VCaP (cell line): ENCODE results near the gene H3-3A.

ENCODE experiments used
- H3K27ac ChIP-seq: fragments of 450-650 bp; 2 replicates; pipeline ENCODE4 v1.5.1; 2017
- TF ChIP-seq, protein P1 (sequence below): fragments of 450-650 bp; conservative IDR thresholded peaks from 2 replicates; pipeline ENCODE4 v1.5.1; 2017; ENCODE audit warnings: mild to moderate bottlenecking, moderate library complexity

Gene H3-3A

DNA sequence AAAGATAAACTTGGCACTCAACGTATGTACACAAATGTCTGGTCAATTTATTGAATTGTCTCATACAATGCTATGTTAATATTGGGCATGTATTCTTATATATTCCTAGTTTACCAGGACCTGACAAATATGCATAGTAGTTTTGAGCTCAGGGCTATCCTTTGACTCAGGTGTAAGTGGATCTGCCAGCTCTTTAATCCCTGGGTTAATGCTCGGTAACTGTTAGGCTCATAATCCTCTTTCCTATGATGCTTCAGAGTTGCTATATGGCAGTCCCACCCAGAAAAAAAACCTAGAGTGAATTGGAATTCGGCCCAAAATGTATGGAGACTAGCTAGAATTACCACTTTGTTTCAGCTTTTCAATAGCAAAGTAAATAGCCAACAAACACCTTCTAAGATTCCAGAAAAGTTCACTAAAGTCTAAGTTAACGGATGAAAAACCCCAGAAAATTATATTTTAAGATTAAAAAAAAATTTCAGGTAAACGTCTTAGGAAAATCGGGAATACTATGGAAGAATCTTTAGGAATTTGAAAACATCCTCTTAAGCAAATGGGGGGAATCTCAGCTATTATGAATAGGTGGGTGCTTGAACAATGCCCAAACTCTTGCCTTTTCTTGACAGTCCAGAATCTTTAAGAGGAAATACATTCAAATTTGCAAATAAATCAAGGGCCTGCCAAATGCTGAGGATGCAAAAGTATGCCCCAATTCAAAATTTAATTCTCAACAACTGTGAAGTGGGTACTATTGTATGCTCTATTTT lies 10.9 kb downstream of the H3-3A start:
- TF ChIP-seq, protein P1, sequence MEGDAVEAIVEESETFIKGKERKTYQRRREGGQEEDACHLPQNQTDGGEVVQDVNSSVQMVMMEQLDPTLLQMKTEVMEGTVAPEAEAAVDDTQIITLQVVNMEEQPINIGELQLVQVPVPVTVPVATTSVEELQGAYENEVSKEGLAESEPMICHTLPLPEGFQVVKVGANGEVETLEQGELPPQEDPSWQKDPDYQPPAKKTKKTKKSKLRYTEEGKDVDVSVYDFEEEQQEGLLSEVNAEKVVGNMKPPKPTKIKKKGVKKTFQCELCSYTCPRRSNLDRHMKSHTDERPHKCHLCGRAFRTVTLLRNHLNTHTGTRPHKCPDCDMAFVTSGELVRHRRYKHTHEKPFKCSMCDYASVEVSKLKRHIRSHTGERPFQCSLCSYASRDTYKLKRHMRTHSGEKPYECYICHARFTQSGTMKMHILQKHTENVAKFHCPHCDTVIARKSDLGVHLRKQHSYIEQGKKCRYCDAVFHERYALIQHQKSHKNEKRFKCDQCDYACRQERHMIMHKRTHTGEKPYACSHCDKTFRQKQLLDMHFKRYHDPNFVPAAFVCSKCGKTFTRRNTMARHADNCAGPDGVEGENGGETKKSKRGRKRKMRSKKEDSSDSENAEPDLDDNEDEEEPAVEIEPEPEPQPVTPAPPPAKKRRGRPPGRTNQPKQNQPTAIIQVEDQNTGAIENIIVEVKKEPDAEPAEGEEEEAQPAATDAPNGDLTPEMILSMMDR, result no peak
- no peak overlapping the region for H3K27ac ChIP-seq

DNA sequence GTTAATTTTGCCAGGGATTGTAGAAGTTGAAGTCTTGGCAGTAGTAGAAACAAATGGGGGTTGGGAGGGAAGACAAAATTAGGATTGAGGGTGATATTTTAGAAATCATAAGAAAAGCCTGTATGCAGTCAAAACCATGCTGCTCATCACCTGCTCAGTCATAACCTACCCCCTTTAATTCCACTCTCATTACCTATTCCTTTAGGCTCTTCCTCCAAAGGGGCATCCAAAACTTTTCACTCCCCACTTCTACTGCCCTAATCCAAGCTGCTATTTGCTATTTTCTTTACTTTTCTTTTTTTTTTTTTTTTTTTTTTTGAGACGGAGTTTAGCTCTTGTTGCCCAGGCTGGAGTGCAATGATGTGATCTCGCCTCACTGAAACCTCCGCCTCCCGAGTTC lies 11.5 kb downstream of the H3-3A start:
- TF ChIP-seq, protein P1, result no peak
- no peak overlapping the region for H3K27ac ChIP-seq

DNA sequence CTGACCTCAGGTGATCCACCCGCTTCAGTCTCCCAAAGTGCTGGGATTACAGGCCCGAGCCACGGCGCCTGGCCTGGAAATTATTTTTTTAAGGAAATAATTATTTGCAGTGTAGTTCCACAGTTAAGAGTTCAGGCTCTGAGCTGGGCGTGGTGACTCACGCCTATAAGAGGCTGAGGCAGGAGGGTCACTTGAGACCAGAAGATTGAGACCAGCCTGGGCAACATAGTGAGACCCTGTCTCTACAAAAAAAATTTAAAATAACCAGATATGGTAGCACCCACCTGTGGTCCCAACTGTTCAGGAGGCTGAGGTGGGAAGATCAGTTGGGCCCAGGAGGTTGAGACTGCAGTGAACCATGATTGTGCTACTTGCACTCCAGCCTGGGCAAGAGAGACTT lies 13.9 kb downstream of the H3-3A start:
- no peak overlapping the region for H3K27ac ChIP-seq
- TF ChIP-seq, protein P1, result no peak

DNA sequence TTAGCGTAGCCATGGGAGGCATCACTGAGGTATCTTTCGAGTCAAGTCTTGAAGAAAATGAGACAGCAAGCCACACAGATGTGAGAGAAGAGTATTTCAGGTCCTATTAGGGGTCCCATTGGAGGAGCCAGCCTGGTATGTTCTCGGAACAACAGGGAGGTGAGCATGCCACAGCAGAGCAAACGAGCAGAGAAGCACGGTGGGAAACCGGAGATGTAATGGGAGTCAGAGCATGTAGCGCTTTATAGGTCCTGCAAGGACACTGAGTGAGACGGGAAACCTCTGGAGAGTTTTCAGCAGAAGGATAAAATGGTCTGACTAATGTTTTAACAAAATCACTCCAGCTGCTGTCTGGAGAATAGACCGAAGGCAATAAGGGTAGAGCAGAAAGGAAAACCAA lies 15.9 kb downstream of the H3-3A start:
- TF ChIP-seq, protein P1, result no peak

DNA sequence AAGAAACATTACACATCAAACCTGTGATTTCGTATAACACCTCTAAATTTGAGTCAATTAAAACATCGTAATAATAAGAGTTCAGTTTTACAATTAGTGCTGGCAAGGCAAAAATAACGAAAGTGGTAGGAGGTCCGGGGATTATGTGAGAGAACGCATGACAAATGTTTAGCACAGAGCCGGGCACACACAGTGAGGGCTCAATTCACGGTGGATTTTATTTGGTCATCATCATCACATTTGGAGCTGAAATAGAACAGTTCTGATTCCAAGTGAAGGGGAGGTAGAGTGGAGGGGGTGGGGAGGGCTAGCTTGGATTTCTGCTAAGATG lies 20.0 kb downstream of the H3-3A start:
- TF ChIP-seq, protein P1, result no peak
- peak overlapping the region; percentile 87 for H3K27ac ChIP-seq

More for the DNA sequence above, 15.9 kb downstream of the H3-3A start:
- H3K27ac ChIP-seq, result no peak overlapping the region

DNA sequence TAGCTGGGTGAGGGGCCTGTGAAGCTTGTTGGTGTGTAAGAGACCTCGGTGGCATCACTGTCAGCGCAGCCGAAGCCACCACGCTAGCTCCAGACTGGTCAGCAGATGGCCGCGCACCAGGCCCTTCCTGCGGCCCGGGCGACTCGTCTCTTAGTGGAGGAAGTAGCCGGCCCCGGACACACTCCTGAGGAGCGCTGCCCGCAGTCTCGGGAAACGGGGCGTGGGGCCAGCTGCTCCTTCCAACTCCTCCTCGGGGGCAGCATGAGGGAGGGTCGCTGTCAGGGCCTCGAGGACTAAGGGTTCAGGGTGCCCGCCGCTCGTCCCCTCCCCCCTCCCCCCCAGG lies 20.4 kb downstream of the H3-3A start:
- TF ChIP-seq, protein P1, result no peak
- peak overlapping the region; percentile 87 for H3K27ac ChIP-seq

DNA sequence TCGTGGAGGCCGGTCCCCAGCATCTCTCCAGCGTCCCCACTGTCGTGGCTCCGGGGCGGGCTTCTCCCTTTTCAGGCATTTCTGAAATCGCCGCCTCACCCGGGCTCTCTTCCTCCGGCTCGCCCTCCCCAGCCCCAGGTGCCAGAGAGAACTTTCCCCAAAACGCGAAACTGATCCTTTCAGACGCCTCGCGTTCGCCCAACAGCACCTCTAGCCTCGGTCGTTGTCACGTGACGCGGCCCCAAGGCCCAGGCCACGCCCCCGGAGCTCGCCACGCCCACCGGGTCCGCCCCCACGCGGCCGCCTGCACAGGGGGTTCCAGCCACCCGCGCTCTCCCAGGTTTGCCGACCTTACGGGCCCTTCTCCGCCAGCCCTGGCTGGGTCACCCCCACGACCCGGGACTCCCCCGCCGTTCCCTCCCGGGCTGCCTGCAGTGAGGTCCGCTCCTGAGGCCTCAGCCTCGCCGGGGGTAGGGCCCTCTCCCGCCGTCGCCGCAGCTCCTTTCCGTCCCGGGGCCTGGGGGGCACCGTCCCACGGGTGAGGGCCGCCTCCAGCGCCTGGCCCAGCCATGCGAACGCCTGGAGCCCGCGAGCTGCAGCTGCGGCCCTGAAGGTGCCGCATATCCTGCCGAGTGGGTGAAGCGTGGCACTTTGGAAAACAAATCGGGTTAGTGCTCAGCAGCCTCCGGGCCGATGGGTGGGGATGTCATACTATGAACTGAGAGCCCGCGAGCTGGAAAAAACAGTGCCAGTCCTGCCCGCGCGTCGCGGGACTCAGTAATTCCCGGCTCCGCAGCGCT lies 21.0 kb downstream of the H3-3A start:
- peak overlapping the region; percentile 87 for H3K27ac ChIP-seq
- TF ChIP-seq, protein P1, result peak; percentile 17; the same call in 1 of the 2 replicates
